Measurements from ENCODE around the gene FOLR3. TPM values are rescaled to one million over a fixed set of nuclear protein-coding genes. Genes with fewer than 3 reads are reported as not detected.
"Not testable (repeated sequence)": the region's sequence is repeated elsewhere in the genome, so short reads cannot be mapped to it uniquely, and the experiment has no call there.

The FOLR3 gene
- 0.43 and 4.3 TPM in 2 replicates for total RNA-seq (2014; rRNA removed; shearing (Covaris generic))
- polyA plus RNA-seq (2016; fragmentation: Nextera tagmentation; extraction: Ambion mirVana), result 0.93 and 1.8 TPM in 2 replicates

- in situ Hi-C loops (cut with MboI); H3K4me2 ChIP-seq (ENCODE audit: unreplicated experiment); H3K4me3 ChIP-seq; H3K27ac ChIP-seq; H3K36me3 ChIP-seq (ENCODE audit: low read depth); H3K79me2 ChIP-seq (ENCODE audit: insufficient read depth); H3F3A ChIP-seq (ENCODE audit: insufficient read depth); H3K27me3 ChIP-seq (replicated peaks; ENCODE audit: insufficient read depth); H3K9me3 ChIP-seq (ENCODE audit: low read depth); H3K9ac ChIP-seq; H3K9me2 ChIP-seq (ENCODE audit: insufficient read depth); DNase-seq; H4K20me1 ChIP-seq (ENCODE audit: insufficient read depth); H3K4me1 ChIP-seq (ENCODE audit: insufficient read depth); H2AFZ ChIP-seq: not testable (repeated sequence)
- WGBS, 2 experiments (ENCODE audit: low coverage in 1 of 2, low lambda C conversion rate in 2 of 2, missing lambda C conversion rate in 2 of 2), result 95 to 98% methylated on average over 4 of the region's 4 CpGs
These were observed at the start of gene FOLR3 for GRCh38 chr11:72135473-72135872. Gene FOLR3 (plus strand): TSS chr11:72135725. CDS start chr11:72135953, 228 bp downstream.

GRCh38 chr11:72088076-72088808 is 47.3 kb upstream of the FOLR3 start:
- H3F3A ChIP-seq (ENCODE audit: insufficient read depth), result peaks cover 36% of the 10 kb centered on the region
- in situ Hi-C loops (cut with MboI), result no loop called here
- peak; percentile 79 for DNase-seq
- H3K79me2 ChIP-seq (ENCODE audit: insufficient read depth), result 0 out of 2 replicates have a peak, but pooled peaks cover 5% of the 10 kb centered on the region
- H3K9ac ChIP-seq, result peak overlapping the region; percentile 42
- H2AFZ ChIP-seq, result no peak overlapping the region
- 0 out of 2 replicates have a peak, but pooled peaks cover 5% of the 10 kb centered on the region for H3K4me1 ChIP-seq (ENCODE audit: insufficient read depth)
- no peaks in the 10 kb centered on the region for H3K9me2 ChIP-seq (ENCODE audit: insufficient read depth)
- H3K9me3 ChIP-seq (ENCODE audit: low read depth), result no peaks in the 10 kb centered on the region
- H3K27me3 ChIP-seq (replicated peaks; ENCODE audit: insufficient read depth), result no peaks in the 10 kb centered on the region
- 0 out of 2 replicates have a peak, but pooled peaks cover 4% of the 10 kb centered on the region for H3K36me3 ChIP-seq (ENCODE audit: low read depth)
- H3K4me2 ChIP-seq (ENCODE audit: unreplicated experiment), result no peak overlapping the region
- TF ChIP-seq EZH2 (IDR thresholded peaks at IDR 0.05; ENCODE audit: insufficient read depth, poor library complexity, severe bottlenecking), result no peak
- no peak for TF ChIP-seq EZH2phosphoT487 (IDR thresholded peaks at IDR 0.05; ENCODE audit: insufficient read depth, low read depth)
- peak overlapping the region; percentile 70 for H3K27ac ChIP-seq
- no peak overlapping the region for H3K4me3 ChIP-seq
- H4K20me1 ChIP-seq (ENCODE audit: insufficient read depth), result no peaks in the 10 kb centered on the region
- 53 to 58% methylated on average over 4 of the region's 4 CpGs for WGBS, 2 experiments (ENCODE audit: low coverage in 1 of 2, low lambda C conversion rate in 2 of 2, missing lambda C conversion rate in 2 of 2)

GRCh38 chr11:72091292-72091691 is 44.2 kb upstream of the FOLR3 start:
- Histone ChIP-seq H3K9me2 (ENCODE audit: insufficient read depth) (no peaks in the 10 kb centered on the region), H2AFZ (no peak overlapping the region), H4K20me1 (ENCODE audit: insufficient read depth) (no peaks in the 10 kb centered on the region), H3K36me3 (ENCODE audit: low read depth) (0 out of 2 replicates have a peak, but pooled peaks cover 4% of the 10 kb centered on the region), H3K79me2 (ENCODE audit: insufficient read depth) (0 out of 2 replicates have a peak, but pooled peaks cover 5% of the 10 kb centered on the region), H3K9me3 (ENCODE audit: low read depth) (no peaks in the 10 kb centered on the region), H3K27ac (no peak overlapping the region), H3F3A (ENCODE audit: insufficient read depth) (peaks cover 29% of the 10 kb centered on the region), H3K4me1 (ENCODE audit: insufficient read depth) (0 out of 2 replicates have a peak, but pooled peaks cover 5% of the 10 kb centered on the region), H3K4me3 (no peak overlapping the region), H3K9ac (no peak overlapping the region), H3K27me3 (replicated peaks; ENCODE audit: insufficient read depth) (no peaks in the 10 kb centered on the region), H3K4me2 (ENCODE audit: unreplicated experiment) (no peak overlapping the region)
- WGBS, 2 experiments (ENCODE audit: low coverage in 1 of 2, low lambda C conversion rate in 2 of 2, missing lambda C conversion rate in 2 of 2), result 31 to 40% methylated on average over 4 of the region's 4 CpGs
- in situ Hi-C loops (cut with MboI), result no loop called here
- peak; percentile 74 for DNase-seq
- TF ChIP-seq EZH2phosphoT487 (IDR thresholded peaks at IDR 0.05; ENCODE audit: insufficient read depth, low read depth) (no peak), EZH2 (IDR thresholded peaks at IDR 0.05; ENCODE audit: insufficient read depth, poor library complexity, severe bottlenecking) (no peak)

GRCh38 chr11:72098741-72099140 is 36.8 kb upstream of the FOLR3 start:
- in situ Hi-C loops (cut with MboI), result loop anchor here (5.0 kb wide), 1 partner anchor 76 kb away; no protein-coding TSS in a partner anchor
- peaks cover 44% of the 10 kb centered on the region for H3K79me2 ChIP-seq (ENCODE audit: insufficient read depth)
- H3K4me2 ChIP-seq (ENCODE audit: unreplicated experiment), result no peak overlapping the region
- H3K9me3 ChIP-seq (ENCODE audit: low read depth), result no peaks in the 10 kb centered on the region
- H3K27me3 ChIP-seq (replicated peaks; ENCODE audit: insufficient read depth), result no peaks in the 10 kb centered on the region
- H3F3A ChIP-seq (ENCODE audit: insufficient read depth), result peaks cover 3% of the 10 kb centered on the region
- H3K27ac ChIP-seq, result no peak overlapping the region
- H2AFZ ChIP-seq, result no peak overlapping the region
- 100% methylated on average over 2 to 3 of the region's 3 CpGs for WGBS, 2 experiments (ENCODE audit: low coverage in 1 of 2, low lambda C conversion rate in 2 of 2, missing lambda C conversion rate in 2 of 2)
- no peak overlapping the region for H3K9ac ChIP-seq
- no peak overlapping the region for H3K4me3 ChIP-seq
- peaks cover 20% of the 10 kb centered on the region for H3K4me1 ChIP-seq (ENCODE audit: insufficient read depth)
- TF ChIP-seq EZH2 (IDR thresholded peaks at IDR 0.05; ENCODE audit: insufficient read depth, poor library complexity, severe bottlenecking) (no peak), EZH2phosphoT487 (IDR thresholded peaks at IDR 0.05; ENCODE audit: insufficient read depth, low read depth) (no peak)
- DNase-seq, result no peak
- H3K9me2 ChIP-seq (ENCODE audit: insufficient read depth), result no peaks in the 10 kb centered on the region
- no peaks in the 10 kb centered on the region for H4K20me1 ChIP-seq (ENCODE audit: insufficient read depth)
- H3K36me3 ChIP-seq (ENCODE audit: low read depth), result peaks cover 17% of the 10 kb centered on the region; the same call in 1 of the 2 replicates
